Activated T-helper 2 cell treated with anti-CD3 and anti-CD28 coated beads, Interferon-gamma antibody, Interleukin-2, Interleukin-4, amounts not matched to agents 10 μg/mL and 5 μg/mL and 100 μg/mL, durations not matched to agents 14 hours and 24 hours and 36 hours (primary cell): ENCODE results near the gene DNAJC2. TPM values are rescaled to one million over a fixed set of nuclear protein-coding genes. Genes with fewer than 3 reads are reported as not detected.
"Not testable (repeated sequence)": the region's sequence is repeated elsewhere in the genome, so short reads cannot be mapped to it uniquely, and the experiment has no call there.

ENCODE experiments used
- DNase-seq: peaks from one replicate; pipeline ENCODE4 v3.0.0; 2021; ENCODE audit warnings: low spot score
- H3K27ac Mint-ChIP-seq: one replicate; pipeline ENCODE4 v1.8.0; 2021; ENCODE audit warnings: mixed read lengths
- H3K27me3 Mint-ChIP-seq: one replicate; pipeline ENCODE4 v1.8.0; 2021; ENCODE audit warnings: low read depth, mixed read lengths
- H3K36me3 Mint-ChIP-seq: one replicate; pipeline ENCODE4 v1.8.0; 2021; ENCODE audit warnings: low read depth, mixed read lengths
- H3K4me1 Mint-ChIP-seq: one replicate; pipeline ENCODE4 v1.8.0; 2021; ENCODE audit warnings: low read depth, mixed read lengths
- H3K4me3 Mint-ChIP-seq: one replicate; pipeline ENCODE4 v1.8.0; 2021; ENCODE audit warnings: low read depth, mild to moderate bottlenecking, moderate library complexity, mixed read lengths
- H3K9me3 Mint-ChIP-seq: one replicate; pipeline ENCODE4 v1.8.0; 2021; ENCODE audit warnings: mixed read lengths
- intact Hi-C: fragments of 100-400 bp; cut with micrococcal nuclease; formaldehyde crosslinking; loops from one replicate; pipeline ENCODE4 v1.15.1; 2023
- total RNA-seq: library from RNA; stranded (reverse); gene quantifications from 2 replicates; pipeline ENCODE4 v1.2.3, GENCODE V29; 2022

Gene DNAJC2
- total RNA-seq, 1 donor from 2014 or later: 51.8 TPM

DNA sequence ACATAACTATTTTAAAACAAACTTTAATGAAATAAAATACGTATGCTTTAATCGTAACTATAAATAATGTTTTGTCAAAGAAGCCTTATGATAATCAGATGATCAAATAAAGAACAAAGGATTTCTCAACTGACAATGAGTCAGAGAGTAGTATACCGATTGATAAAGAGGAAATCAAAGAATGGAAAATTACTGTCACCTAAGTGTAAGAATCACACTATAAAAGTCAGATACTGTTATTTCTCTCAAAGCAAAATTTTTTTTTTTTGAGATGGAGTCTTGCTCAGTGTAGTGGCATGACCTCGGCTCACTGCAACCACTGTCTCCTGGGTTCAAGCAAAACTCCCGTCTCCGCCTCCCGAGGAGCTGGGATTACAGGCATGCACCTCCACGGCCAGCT lies 18.8 kb downstream of the DNAJC2 start:
- no peak for DNase-seq
- H3K36me3 Mint-ChIP-seq: peaks cover 56% of the 10 kb centered on the region
- no peaks in the 10 kb centered on the region for H3K9me3 Mint-ChIP-seq
- peaks cover 17% of the 10 kb centered on the region for H3K4me1 Mint-ChIP-seq
- peak overlapping the region; percentile 65 for H3K27ac Mint-ChIP-seq
- no peak overlapping the region for H3K4me3 Mint-ChIP-seq
- no peaks in the 10 kb centered on the region for H3K27me3 Mint-ChIP-seq
- intact Hi-C loops: loop anchor here (2.0 kb wide), 1 partner anchor 19 kb away; the partner anchor contains the start of gene DNAJC2

DNA sequence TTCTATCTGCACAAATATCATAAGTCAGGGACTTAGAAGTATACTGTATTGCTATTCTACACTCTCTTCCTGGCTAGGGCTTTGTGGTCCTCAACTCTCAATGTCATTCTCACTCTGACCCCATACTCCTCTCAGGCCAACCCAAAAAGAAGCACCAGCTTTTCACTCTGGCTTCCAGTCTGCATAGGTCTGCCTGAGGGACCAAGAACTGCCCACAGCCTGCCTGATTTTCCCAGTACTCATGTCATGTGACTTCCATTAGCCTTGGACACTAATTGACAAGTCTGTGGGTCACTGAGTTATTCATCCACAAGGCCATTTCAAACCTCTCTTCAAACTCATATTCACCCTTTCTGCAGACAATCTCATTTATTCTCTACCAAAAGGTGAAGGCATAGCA lies 27.6 kb downstream of the DNAJC2 start:
- H3K27me3 Mint-ChIP-seq: no peaks in the 10 kb centered on the region
- H3K27ac Mint-ChIP-seq: no peak overlapping the region
- intact Hi-C loops: loop anchor here (5.0 kb wide), 1 partner anchor 40 kb away; no protein-coding TSS in a partner anchor
- H3K36me3 Mint-ChIP-seq: peaks cover 78% of the 10 kb centered on the region
- no peak overlapping the region for H3K4me3 Mint-ChIP-seq
- H3K4me1 Mint-ChIP-seq: peaks cover 7% of the 10 kb centered on the region
- H3K9me3 Mint-ChIP-seq: no peaks in the 10 kb centered on the region
- no peak for DNase-seq

DNA sequence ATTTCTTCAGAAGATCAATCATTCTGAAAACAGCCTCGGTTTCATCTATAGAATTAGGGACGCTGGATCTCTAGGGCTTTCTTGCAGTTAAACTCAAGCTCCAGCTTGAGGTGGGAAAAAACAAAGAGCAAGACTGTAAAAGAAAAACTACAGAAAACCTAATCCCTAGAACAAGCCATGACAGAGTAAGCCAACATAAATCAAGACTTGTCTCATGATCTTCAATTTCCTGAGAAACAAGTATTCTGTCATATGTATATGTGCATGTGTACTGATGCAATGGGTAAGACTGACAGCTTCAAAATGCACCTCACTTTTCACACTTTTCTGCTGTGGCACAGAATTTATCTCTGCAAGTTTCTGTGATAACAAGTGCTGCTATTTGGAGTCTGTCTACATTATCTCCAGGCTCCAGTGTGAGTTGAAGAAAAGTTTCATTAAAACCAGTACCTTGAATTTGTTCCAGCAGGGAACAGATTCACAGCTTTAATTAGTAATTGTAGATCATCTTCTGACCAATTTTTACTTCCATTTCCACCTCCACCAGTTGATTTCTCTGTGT lies 28.1 kb downstream of the DNAJC2 start:
- H3K4me3 Mint-ChIP-seq: no peak overlapping the region
- peaks cover 80% of the 10 kb centered on the region for H3K36me3 Mint-ChIP-seq
- no peaks in the 10 kb centered on the region for H3K9me3 Mint-ChIP-seq
- H3K27me3 Mint-ChIP-seq: no peaks in the 10 kb centered on the region
- intact Hi-C loops: loop anchor here (5.0 kb wide), 1 partner anchor 41 kb away; no protein-coding TSS in a partner anchor
- no peak overlapping the region for H3K27ac Mint-ChIP-seq
- H3K4me1 Mint-ChIP-seq: peaks cover 7% of the 10 kb centered on the region
- DNase-seq: no peak

DNA sequence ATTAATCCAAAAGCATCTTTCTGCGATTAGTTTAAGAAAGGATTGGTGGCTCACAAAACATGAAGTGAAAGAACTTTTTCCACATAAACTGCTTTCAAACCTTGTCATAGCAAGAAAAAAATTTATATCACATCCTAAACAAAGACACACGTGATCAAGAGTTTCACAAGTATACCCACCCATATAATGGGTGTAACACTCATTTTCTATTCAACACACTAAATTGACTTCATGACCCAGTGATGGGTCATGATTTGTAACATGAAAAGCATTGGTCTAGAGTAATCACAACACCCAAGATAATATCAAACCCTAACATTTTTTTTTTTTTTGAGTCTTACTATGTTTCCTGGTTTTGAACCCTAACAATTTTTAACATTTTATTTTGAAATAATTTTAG lies 29.7 kb downstream of the DNAJC2 start:
- no peak overlapping the region for H3K27ac Mint-ChIP-seq
- H3K27me3 Mint-ChIP-seq: no peaks in the 10 kb centered on the region
- peaks cover 7% of the 10 kb centered on the region for H3K4me1 Mint-ChIP-seq
- H3K36me3 Mint-ChIP-seq: peaks cover 86% of the 10 kb centered on the region
- no peaks in the 10 kb centered on the region for H3K9me3 Mint-ChIP-seq
- no peak overlapping the region for H3K4me3 Mint-ChIP-seq
- no peak for DNase-seq
- intact Hi-C loops: loop anchor here (5.0 kb wide), 1 partner anchor 42 kb away; no protein-coding TSS in a partner anchor

DNA sequence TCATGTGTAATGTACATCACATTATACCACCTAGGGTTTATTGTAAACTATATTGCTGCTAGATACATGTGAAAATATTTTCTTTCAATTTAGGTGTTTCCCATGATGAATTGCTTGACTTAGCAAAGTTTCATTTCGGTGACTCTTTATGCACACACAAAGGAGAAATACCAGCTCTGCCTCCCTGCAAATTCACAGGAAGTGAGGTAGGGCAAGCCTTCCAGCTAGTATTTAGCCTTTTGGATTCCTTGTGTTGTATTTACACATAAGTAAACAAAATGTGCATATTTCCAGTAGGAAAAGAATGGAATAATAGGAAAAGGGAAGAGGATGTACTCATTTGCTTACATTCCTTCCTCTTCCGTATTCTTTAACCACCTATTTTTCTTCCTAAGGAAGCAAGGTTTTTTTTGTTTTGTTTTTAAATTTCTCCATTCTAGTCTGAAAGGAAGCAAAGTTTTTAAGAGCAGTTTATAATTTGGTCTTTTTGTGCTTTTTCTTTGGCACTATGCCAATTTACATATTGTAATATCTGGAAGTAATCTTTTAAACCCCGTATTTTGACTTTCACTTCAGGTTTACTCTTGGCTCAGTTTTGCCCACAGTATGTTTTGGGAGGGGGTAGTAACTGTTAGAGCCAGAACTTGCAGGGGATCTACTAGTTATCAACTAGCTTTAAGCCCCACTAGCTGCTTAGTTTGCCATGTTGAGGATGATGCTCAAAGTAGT lies 36.9 kb downstream of the DNAJC2 start:
- no peaks in the 10 kb centered on the region for H3K9me3 Mint-ChIP-seq
- intact Hi-C loops: no loop called here
- no peaks in the 10 kb centered on the region for H3K27me3 Mint-ChIP-seq
- H3K27ac Mint-ChIP-seq: no peak overlapping the region
- no peak for DNase-seq
- H3K36me3 Mint-ChIP-seq: peaks cover 74% of the 10 kb centered on the region
- peaks cover 8% of the 10 kb centered on the region for H3K4me1 Mint-ChIP-seq
- no peak overlapping the region for H3K4me3 Mint-ChIP-seq

DNA sequence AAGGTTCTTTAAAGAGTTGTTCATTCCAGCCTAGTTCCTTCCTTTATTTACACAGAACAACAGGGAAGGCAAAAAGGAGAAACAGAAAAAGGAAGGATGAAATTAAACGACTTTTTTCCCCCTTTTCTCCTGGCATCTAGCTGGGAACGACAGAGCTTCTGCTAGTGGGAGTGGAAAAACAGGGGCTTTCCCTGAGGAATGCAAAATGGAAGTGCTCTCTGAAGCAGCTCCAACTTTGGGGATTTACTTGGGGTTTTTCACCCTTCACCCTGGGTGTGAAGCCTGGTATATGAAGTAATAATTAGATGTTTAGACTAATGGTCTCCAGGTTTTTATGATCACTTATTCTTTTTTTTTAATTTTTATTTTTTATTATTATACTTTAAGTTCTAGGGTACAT lies 43.1 kb downstream of the DNAJC2 start:
- intact Hi-C loops: no loop called here
- DNase-seq: no peak
- no peaks in the 10 kb centered on the region for H3K9me3 Mint-ChIP-seq
- peaks cover 71% of the 10 kb centered on the region for H3K36me3 Mint-ChIP-seq
- no peak overlapping the region for H3K27ac Mint-ChIP-seq
- peaks cover 34% of the 10 kb centered on the region for H3K4me1 Mint-ChIP-seq
- no peak overlapping the region for H3K4me3 Mint-ChIP-seq
- H3K27me3 Mint-ChIP-seq: no peaks in the 10 kb centered on the region

DNA sequence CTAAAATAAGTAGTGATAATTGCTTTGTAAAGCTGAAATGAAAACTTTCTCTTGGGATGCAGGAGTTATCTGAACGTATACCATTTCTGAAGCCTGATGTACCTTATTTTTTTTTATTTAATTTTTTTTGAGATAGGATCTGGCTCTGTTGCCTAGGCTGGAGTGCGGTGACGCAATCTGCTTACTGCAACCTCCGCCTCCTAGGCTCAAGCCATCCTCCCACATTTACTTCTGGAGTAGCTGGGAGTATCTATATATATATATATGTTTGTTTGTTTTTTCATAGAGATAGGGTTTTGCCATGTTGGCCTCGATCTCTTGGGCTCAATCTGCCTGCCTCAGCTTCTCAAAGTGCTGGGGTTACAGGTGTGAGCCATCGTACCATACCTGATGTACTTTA lies 44.9 kb downstream of the DNAJC2 start:
- Mint-ChIP-seq H3K9me3 (no peaks in the 10 kb centered on the region), H3K4me1 (peaks cover 30% of the 10 kb centered on the region), H3K36me3 (peaks cover 60% of the 10 kb centered on the region), H3K4me3 (no peak overlapping the region), H3K27me3 (no peaks in the 10 kb centered on the region), H3K27ac (no peak overlapping the region)
- intact Hi-C loops: loop anchor here (2.0 to 5.0 kb wide), 2 partner anchors 48 to 107 kb away; partner anchors contain the start of gene PSMC2
- DNase-seq: no peak

DNA sequence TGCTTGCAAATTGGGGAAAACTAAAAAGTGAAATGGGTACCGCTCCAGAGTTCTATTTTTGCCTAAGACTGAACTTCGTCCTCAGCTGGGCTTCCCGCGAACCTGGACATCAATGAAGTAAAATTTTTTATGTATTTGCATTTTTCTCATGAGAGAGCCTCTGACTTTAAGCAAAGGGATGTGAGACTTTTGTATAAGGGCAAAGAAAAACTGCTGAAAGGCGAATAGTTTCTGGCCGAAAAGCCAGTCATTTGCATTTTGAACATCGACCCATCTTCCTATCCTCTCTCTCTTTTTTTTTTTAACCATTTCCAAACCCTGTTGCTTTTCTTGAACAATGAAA lies 46.8 kb downstream of the DNAJC2 start:
- no peak for DNase-seq
- Mint-ChIP-seq H3K27me3 (peaks cover 5% of the 10 kb centered on the region), H3K9me3 (no peaks in the 10 kb centered on the region), H3K27ac (peak overlapping the region; percentile 92), H3K4me3 (peak overlapping the region; percentile 99), H3K36me3 (peaks cover 44% of the 10 kb centered on the region), H3K4me1 (peaks cover 27% of the 10 kb centered on the region)
- intact Hi-C loops: loop anchor here (2.0 to 5.0 kb wide), 2 partner anchors 49 to 109 kb away; partner anchors contain the start of gene PSMC2

DNA sequence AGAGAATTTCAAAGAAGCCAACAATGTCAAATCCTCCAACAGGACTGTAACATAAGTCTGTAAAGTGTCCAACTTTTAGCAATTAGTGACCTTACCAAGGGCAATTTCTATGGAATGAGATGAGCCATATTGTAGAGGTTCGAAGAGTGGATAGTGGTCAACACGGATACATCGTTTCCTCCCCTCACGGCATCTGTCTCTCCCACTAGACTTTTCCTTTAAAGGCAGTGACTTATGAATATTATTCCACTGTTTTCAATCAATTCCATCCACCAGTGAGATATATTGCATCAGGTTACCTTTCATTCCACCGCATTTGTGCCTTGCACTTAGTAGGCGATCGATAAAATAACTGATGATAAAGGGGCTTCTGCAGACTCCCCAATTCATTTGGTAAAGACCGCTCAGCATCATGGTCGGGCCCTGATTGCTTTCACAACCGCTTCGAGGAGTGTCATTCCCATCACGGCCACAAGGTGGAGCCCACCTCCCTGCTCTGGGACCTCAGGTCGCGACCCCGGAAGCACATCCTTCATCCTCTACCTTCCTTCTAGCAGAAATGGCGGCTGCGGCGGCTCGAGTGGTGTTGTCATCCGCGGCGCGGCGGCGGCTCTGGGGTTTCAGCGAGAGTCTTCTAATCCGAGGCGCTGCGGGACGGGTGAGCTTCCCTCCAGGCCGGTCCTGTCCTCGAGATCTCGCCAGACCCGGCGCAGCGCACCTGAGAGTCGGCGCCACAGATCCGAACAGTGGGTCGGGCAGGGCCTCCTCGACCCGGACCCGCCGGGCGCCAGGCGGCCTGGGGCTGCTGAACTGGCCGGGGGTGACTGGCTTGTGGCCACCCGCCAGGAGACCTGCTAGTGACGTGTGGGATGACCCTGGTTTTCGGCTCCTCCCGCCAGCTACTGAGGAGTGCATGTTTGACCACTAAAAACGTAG lies 47.4 kb downstream of the DNAJC2 start, which contains the start of gene PMPCB:
Gene PMPCB, plus strand, starts transcription at position 535 of the 936 bp plus-strand sequence. Its CDS starts 25 bp downstream, at position 560.
- peaks cover 6% of the 10 kb centered on the region for H3K27me3 Mint-ChIP-seq
- peaks cover 23% of the 10 kb centered on the region for H3K4me1 Mint-ChIP-seq
- peak within 1 kb of the TSS; percentile 99 for H3K4me3 Mint-ChIP-seq
- peak; percentile 92 for DNase-seq
- no peaks in the 10 kb centered on the region for H3K9me3 Mint-ChIP-seq
- peaks cover 37% of the 10 kb centered on the region for H3K36me3 Mint-ChIP-seq
- peak within 1 kb of the TSS; percentile 92 for H3K27ac Mint-ChIP-seq
- intact Hi-C loops: loop anchor here (5.0 kb wide), 1 partner anchor 50 kb away; the partner anchor contains the start of gene PSMC2

DNA sequence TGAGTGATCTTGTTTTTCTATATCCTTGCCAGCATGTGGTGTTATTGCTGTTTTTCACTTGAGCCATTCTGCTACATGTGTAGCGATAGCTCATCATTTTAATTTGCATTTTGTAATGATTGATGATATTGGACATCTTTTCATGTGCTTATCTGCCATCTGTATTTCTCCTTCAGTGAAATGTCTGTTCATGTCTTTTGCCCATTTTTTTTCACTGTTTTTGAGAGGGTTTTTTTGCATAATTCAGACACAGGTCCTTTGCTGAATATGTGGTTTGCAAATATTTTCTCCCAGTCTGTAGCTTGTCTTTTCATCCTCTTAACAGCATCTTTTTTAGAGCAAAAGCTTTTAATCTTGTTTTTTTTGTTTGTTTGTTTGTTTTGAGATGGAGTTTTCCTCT lies 51.0 kb downstream of the DNAJC2 start:
- no peaks in the 10 kb centered on the region for H3K9me3 Mint-ChIP-seq
- intact Hi-C loops: no loop called here

DNA sequence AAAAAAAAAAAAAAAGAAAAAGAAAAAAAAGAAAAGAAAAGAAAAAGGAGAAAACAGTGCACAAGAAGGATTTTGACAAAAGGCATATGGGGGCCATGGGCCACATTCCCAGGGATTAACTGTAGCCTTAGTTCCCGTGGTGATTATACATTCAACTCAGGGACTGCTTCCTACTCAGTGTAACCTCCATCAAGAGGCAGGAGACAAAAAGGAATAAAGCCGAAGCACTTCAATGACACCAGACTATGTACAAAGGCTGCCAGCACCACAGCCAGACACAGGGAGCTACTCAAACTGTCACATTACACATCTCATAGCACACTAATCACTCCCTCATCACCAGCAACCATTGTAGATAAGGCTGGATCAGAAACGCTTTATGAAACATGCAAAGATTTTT lies 52.4 kb downstream of the DNAJC2 start:
- Mint-ChIP-seq H3K9me3 (no peaks in the 10 kb centered on the region), H3K4me3 (no peak overlapping the region), H3K27ac (no peak overlapping the region), H3K4me1 (peaks cover 6% of the 10 kb centered on the region), H3K36me3 (no peaks in the 10 kb centered on the region), H3K27me3 (peaks cover 22% of the 10 kb centered on the region)
- intact Hi-C loops: no loop called here
- DNase-seq: no peak

More for the DNA sequence above, 51.0 kb downstream of the DNAJC2 start:
- no peak overlapping the region for H3K27ac Mint-ChIP-seq
- peaks cover 17% of the 10 kb centered on the region for H3K27me3 Mint-ChIP-seq
- DNase-seq: no peak
- peaks cover 7% of the 10 kb centered on the region for H3K36me3 Mint-ChIP-seq
- H3K4me1 Mint-ChIP-seq: peaks cover 14% of the 10 kb centered on the region
- no peak overlapping the region for H3K4me3 Mint-ChIP-seq

DNA sequence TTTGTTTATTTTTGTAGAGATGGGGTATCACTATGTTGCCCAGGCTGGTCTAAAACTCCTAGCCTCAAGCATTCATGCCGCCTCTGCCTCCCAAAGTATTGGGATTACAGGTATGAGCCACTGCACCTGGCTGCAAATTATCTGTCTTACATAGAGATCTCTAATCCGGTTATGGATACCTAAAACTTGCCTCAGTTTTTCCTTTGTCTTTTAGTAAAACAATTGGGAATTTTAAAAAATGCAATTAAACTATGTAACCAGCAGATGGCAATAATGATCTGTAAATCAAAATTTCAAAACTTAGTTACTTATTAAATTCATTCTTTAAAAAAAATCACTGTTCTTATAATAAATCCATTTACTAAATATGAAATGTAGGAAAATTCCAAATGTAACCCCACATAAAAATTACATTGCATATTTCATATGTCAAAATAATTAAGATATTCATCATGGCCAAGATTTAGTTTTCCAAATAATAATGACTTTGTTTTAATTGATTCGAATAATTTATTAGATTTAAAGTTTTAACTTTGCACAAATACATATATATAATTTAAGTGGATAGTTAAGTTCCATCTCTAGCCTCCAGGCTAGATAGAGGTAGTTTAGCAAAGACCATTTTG lies 61.7 kb downstream of the DNAJC2 start:
- Mint-ChIP-seq H3K27me3 (peaks cover 16% of the 10 kb centered on the region), H3K4me1 (peaks cover 20% of the 10 kb centered on the region)
- not testable (repeated sequence) for H3K27ac Mint-ChIP-seq, H3K4me3 Mint-ChIP-seq, DNase-seq, H3K9me3 Mint-ChIP-seq, H3K36me3 Mint-ChIP-seq
- intact Hi-C loops: loop anchor here (10.0 kb wide), 1 partner anchor 208 kb away; the partner anchor contains the start of genes ARMC10 and FBXL13
